HG03025 (cell line): ENCODE results near the gene KCNMA1.
A peak's percentile ranks its signal among the peaks of the same experiment; 100 is the strongest.

ENCODE experiments used
- ATAC-seq: cut with Tn5 transposase; IDR thresholded peaks from one replicate; pipeline ENCODE4 v1.9.1; 2021; ENCODE audit warnings: mild to moderate bottlenecking, moderate library complexity; ENCODE audit not compliant: unreplicated experiment, low FRiP score

The KCNMA1 gene

GRCh38 chr10:77518241-77518909 is 119.2 kb downstream of the KCNMA1 start:
- no peak for ATAC-seq

GRCh38 chr10:77516575-77516974 is 121.0 kb downstream of the KCNMA1 start:
- no peak for ATAC-seq

GRCh38 chr10:77514870-77515269 is 122.7 kb downstream of the KCNMA1 start:
- no peak for ATAC-seq

- ATAC-seq = no peak
Observed at GRCh38 chr10:77513781-77514331, 123.8 kb downstream of the KCNMA1 start.

GRCh38 chr10:77513220-77513619 is 124.4 kb downstream of the KCNMA1 start:
- no peak for ATAC-seq

GRCh38 chr10:77512219-77512578 is 125.4 kb downstream of the KCNMA1 start:
- ATAC-seq = no peak

- ATAC-seq = no peak
Observed at GRCh38 chr10:77511498-77512218, 126.0 kb downstream of the KCNMA1 start.

- no peak for ATAC-seq
Observed at GRCh38 chr10:77510695-77511094, 126.9 kb downstream of the KCNMA1 start.

GRCh38 chr10:77510294-77510693 is 127.3 kb downstream of the KCNMA1 start:
- no peak for ATAC-seq

- no peak for ATAC-seq
Observed at GRCh38 chr10:77509391-77509790, 128.2 kb downstream of the KCNMA1 start.

- no peak for ATAC-seq
Observed at GRCh38 chr10:77507291-77507880, 130.2 kb downstream of the KCNMA1 start.

- ATAC-seq = no peak
Observed at GRCh38 chr10:77506517-77507200, 130.9 kb downstream of the KCNMA1 start.

GRCh38 chr10:77505431-77506334 is 131.9 kb downstream of the KCNMA1 start:
- ATAC-seq = no peak

GRCh38 chr10:77504873-77505257 is 132.7 kb downstream of the KCNMA1 start:
- ATAC-seq = no peak

GRCh38 chr10:77504196-77504872 is 133.3 kb downstream of the KCNMA1 start:
- ATAC-seq = no peak

- ATAC-seq = no peak
Observed at GRCh38 chr10:77501846-77502261, 135.8 kb downstream of the KCNMA1 start.

GRCh38 chr10:77501152-77501845 is 136.3 kb downstream of the KCNMA1 start:
- ATAC-seq = no peak

- ATAC-seq = peak; percentile 67
Observed at GRCh38 chr10:77500754-77501151, 136.9 kb downstream of the KCNMA1 start.

- no peak for ATAC-seq
Observed at GRCh38 chr10:77498829-77499228, 138.8 kb downstream of the KCNMA1 start.
